OCI-LY3 (cell line): Measurements from ENCODE around the gene GABRR1.

ENCODE experiments used
- EZH2phosphoT487 ChIP-seq: fragments of 200-600 bp; shearing (Covaris generic); IDR thresholded peaks from 2 replicates; pipeline ENCODE4 v1.6.1; 2018; ENCODE audit warnings: antibody characterized with exemption, mixed run types, low read depth
- TF ChIP-seq, protein P1 (sequence below): fragments of 200-600, 300-600 bp; sonication (generic); IDR thresholded peaks from 2 replicates; pipeline ENCODE4 v1.5.1; 2014; ENCODE audit warnings: antibody characterized with exemption, low read length, low read depth

GRCh38 chr6:89212472-89212871 is 4.7 kb downstream of the GABRR1 start:
- TF ChIP-seq, protein P1, sequence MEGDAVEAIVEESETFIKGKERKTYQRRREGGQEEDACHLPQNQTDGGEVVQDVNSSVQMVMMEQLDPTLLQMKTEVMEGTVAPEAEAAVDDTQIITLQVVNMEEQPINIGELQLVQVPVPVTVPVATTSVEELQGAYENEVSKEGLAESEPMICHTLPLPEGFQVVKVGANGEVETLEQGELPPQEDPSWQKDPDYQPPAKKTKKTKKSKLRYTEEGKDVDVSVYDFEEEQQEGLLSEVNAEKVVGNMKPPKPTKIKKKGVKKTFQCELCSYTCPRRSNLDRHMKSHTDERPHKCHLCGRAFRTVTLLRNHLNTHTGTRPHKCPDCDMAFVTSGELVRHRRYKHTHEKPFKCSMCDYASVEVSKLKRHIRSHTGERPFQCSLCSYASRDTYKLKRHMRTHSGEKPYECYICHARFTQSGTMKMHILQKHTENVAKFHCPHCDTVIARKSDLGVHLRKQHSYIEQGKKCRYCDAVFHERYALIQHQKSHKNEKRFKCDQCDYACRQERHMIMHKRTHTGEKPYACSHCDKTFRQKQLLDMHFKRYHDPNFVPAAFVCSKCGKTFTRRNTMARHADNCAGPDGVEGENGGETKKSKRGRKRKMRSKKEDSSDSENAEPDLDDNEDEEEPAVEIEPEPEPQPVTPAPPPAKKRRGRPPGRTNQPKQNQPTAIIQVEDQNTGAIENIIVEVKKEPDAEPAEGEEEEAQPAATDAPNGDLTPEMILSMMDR, result no peak
- no peak for TF ChIP-seq EZH2phosphoT487
